Stimulated activated CD8-positive, alpha-beta memory T cell treated with anti-CD3 and anti-CD28 coated beads, Interleukin-2, amount 100 ng/mL, for 48 hours (primary cell): ENCODE results near the gene DESI1.
"Not testable (repeated sequence)": the region's sequence is repeated elsewhere in the genome, so short reads cannot be mapped to it uniquely, and the experiment has no call there.

Experiments
- DNase-seq, 2 donors: peaks; one replicate each; pipeline ENCODE4 v3.0.0-alpha.2; 2020; ENCODE audit warnings: low read depth in 2 of 2

The DESI1 gene

GRCh38 chr22:41585898-41586297 is 34.9 kb downstream of the DESI1 start:
- DNase-seq, result no peak

DNA sequence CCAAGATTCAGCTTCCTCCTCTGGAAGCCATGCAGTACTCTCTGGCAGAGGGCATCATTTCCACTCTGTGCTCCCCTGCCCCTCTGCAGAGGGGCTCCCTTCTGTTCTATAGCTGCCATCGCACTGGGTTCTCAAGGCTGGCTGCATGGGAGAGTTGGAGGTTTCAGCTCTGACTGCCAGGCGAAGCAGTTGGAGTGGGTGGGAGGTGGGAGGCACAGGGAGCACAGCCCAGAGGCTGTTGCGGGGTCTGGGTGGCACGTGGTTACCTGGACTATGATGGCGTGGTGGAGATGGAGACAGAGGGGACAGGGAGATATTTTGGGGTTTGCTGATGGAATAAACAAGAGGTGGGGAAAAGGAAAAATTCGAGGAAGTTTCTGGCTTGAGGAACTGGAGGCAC is 36.0 kb downstream of the DESI1 start:
- no peak for DNase-seq

DNA sequence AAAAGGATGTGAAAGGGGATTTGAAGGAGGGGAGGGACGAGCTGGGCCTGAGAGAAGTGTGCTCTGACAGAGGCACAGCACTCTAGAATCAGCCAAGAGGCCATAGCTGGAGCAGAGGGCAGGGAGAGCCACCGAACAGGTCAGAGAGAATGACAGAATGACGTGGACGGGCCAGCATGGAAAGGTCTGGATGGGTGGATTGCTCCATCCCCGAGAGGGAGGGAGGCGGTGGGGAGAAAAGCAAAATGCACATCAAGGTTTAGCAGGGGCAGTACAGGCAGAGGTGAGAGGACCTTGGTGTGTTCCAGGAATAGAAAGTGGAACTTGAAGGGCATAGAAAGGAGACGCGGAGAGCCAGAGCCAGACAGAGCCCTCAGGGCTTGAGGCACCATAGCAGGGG is 38.1 kb downstream of the DESI1 start:
- DNase-seq, result no peak

DNA sequence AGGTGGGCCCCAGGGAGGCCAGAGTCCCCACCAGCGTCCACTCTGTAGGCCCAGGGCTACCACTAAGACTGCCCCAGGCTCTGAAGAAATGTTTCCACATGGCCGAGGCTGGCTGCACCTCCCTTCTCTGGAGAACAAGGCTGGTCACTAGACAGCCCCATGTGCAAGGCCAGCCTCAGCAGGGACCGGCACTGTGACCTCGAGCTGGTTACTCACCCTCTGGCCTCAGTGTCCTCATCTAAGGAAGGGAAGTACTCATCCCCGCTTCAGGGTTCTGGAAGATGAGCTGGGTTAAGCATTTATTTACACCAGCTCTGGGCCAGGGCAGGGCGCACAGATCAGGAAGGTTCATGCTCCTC is 40.9 kb downstream of the DESI1 start:
- DNase-seq, result no peak

- DNase-seq, result no peak
Measured at GRCh38 chr22:41579297-41579996, 41.4 kb downstream of the DESI1 start.

DNA sequence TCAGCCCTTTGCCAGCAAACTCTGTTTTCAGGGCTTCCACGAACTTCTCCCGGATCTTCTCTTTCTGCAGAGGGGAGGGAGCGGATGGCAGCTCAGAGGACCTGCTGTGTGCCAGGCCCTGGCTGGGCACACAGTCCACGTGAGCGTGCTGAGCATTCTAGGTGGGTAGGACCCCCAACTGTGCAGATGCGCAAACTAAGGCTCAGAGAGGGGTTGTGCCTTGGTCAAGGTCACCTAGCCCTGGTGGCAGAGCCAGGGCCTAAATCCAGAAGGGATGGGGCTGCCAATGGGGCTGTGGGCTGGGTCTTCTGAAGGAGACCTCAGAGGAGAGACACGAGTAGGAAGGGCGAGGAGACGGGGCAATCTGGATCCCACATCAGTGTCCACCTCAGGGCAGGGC is 42.0 kb downstream of the DESI1 start:
- DNase-seq, result no peak

GRCh38 chr22:41578114-41578513 is 42.7 kb downstream of the DESI1 start:
- DNase-seq, result no peak

- DNase-seq, result peak in 1 of 2 donors; percentile 10
Measured at GRCh38 chr22:41576877-41577276, 44.0 kb downstream of the DESI1 start.

GRCh38 chr22:41575533-41575932 is 45.3 kb downstream of the DESI1 start:
- no peak for DNase-seq

- DNase-seq, result no peak
Measured at GRCh38 chr22:41574847-41575381, 45.9 kb downstream of the DESI1 start.

- DNase-seq, result no peak
Measured at GRCh38 chr22:41573677-41574076, 47.2 kb downstream of the DESI1 start.

- not testable (repeated sequence) for DNase-seq
Measured at GRCh38 chr22:41572305-41572704, 48.5 kb downstream of the DESI1 start.

DNA sequence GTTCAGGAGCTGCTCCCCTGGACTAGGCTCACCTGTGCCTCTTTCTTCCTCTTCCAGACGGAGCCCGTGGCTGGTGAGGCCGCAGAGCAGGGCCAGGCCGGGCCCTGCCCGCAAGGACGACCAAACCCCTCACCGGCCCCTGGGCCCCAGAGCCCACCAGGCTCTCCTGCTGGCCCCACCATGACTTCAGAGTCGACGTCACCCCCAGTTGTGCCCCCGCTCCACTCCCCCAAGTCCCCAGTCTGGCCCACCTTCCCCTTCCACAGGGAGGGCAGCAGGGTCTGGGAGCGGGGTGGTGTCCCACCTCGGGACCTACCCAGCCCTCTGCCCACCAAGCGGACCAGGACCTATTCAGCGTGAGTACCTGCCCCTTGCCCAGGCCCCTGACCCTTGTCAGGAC is 49.1 kb downstream of the DESI1 start:
- DNase-seq, result no peak

DNA sequence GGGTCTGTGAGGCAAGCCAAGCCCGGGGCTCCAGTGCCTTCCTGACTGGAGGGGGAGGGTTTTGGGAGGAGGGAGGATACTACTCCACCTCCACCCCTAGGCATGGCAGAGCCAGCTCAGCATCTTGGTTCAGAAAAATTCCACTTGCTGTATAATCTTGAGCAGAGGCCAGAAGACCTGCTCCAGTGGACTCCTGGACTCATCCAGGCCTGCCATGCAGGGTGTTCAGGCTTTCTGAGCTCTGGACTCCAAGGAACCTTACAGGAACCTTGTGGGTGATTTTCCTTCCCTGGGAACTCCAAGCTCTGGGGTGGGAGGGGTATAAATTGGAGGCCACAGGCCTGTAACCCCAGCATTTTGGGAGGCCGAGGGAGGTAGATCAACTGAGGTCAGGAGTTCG is 50.6 kb downstream of the DESI1 start:
- DNase-seq, result no peak

- no peak for DNase-seq
Measured at GRCh38 chr22:41568811-41569210, 52.0 kb downstream of the DESI1 start.

- no peak for DNase-seq
Measured at GRCh38 chr22:41567512-41567768, 53.4 kb downstream of the DESI1 start.

DNA sequence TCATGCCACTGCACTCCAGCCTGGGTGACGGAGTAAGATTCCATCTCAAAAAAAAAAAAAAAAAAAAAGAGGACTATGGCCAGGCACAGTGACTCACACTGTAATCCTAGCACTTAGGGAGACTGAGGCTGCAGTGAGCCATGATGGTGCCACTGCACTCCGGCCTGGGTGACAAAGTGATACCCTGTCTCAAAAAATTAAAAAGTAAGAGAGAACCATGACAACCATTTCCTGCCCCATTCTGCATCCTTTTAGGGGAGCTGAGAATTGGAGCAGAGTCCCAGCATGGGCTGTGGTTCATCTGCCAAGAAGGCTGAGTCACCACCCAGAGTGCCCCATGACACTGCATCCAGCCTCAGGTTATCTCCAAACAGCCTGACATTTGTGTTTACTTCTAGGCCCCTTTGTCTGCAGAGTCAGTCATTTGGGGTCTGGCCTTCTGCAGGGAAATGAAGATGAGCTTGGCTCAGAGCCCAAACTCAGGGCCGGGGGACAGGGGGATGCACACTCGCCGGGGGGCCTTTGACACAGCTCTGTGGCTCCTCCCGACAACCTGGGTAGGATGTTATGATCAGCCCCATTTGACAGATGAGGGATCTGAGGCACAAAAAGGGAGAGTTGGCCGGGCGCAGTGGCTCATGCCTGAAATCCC is 55.3 kb downstream of the DESI1 start:
- peak in 1 of 2 donors; percentile 15 for DNase-seq

DNA sequence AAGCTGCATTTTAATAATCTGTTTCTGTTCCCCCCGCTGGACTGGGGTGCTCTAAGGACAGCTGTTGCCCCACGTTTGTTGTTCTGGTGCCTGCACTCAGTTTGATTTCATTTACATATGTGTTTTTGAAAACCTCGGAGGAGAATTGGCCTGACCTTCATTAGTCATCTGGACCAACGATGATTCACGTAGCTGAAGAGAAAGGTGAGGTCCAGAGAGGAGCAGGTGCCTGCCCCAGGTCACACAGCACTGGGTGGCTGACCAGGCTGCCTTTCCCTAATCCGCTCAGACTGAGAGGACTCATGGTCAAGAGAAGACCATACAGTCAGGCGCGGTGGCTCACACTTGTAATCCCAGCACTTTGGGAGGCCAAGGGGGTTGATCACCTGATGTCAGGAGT is 56.3 kb downstream of the DESI1 start:
- DNase-seq, result no peak

- DNase-seq, result no peak
Measured at GRCh38 chr22:41563051-41563711, 57.7 kb downstream of the DESI1 start.

- no peak for DNase-seq
Measured at GRCh38 chr22:41562461-41562860, 58.4 kb downstream of the DESI1 start.

DNA sequence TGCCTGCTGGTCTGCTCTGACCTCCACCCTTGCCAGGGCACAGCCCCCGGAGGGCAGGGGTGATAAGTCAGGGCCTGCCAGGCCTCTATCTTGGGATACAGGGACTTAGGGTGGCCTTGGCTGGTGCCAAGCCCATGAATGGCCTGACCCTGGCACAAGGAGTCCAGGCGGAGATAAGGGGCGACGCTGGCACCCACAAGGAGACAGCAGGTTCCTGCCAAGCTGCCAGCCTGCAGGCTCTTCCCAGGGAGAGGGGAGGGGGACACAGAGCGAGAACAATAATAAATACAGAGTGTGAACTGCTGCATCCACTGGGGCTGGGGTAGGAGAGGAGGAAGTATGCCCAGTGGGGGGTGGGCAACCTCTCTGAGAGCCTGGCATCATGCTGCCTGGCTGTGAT is 59.1 kb downstream of the DESI1 start:
- DNase-seq, result no peak

- no peak for DNase-seq
Measured at GRCh38 chr22:41561335-41561734, 59.5 kb downstream of the DESI1 start.

GRCh38 chr22:41560095-41560471 is 60.8 kb downstream of the DESI1 start:
- no peak for DNase-seq
